Measurements from ENCODE around the gene BLTP1. TPM values are rescaled to one million over a fixed set of nuclear protein-coding genes. Genes with fewer than 3 reads are reported as not detected.
"Not testable (repeated sequence)": the region's sequence is repeated elsewhere in the genome, so short reads cannot be mapped to it uniquely, and the experiment has no call there.

Gene BLTP1, protein sequence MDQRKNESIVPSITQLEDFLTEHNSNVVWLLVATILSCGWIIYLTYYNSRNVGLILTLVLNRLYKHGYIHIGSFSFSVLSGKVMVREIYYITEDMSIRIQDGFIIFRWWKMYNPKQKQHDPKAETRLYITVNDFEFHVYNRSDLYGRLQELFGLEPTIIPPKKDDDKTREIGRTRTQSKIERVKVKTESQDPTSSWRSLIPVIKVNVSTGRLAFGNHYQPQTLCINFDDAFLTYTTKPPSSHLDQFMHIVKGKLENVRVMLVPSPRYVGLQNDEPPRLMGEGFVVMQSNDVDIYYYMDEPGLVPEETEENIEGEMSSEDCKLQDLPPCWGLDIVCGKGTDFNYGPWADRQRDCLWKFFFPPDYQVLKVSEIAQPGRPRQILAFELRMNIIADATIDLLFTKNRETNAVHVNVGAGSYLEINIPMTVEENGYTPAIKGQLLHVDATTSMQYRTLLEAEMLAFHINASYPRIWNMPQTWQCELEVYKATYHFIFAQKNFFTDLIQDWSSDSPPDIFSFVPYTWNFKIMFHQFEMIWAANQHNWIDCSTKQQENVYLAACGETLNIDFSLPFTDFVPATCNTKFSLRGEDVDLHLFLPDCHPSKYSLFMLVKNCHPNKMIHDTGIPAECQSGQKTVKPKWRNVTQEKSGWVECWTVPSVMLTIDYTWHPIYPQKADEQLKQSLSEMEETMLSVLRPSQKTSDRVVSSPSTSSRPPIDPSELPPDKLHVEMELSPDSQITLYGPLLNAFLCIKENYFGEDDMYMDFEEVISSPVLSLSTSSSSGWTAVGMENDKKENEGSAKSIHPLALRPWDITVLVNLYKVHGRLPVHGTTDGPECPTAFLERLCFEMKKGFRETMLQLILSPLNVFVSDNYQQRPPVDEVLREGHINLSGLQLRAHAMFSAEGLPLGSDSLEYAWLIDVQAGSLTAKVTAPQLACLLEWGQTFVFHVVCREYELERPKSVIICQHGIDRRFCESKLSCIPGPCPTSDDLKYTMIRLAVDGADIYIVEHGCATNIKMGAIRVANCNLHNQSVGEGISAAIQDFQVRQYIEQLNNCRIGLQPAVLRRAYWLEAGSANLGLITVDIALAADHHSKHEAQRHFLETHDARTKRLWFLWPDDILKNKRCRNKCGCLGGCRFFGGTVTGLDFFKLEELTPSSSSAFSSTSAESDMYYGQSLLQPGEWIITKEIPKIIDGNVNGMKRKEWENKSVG (N-terminal part only)
- 21.5 and 29.5 TPM in 2 replicates for total RNA-seq (2014; rRNA removed; shearing (Covaris generic))

DNA sequence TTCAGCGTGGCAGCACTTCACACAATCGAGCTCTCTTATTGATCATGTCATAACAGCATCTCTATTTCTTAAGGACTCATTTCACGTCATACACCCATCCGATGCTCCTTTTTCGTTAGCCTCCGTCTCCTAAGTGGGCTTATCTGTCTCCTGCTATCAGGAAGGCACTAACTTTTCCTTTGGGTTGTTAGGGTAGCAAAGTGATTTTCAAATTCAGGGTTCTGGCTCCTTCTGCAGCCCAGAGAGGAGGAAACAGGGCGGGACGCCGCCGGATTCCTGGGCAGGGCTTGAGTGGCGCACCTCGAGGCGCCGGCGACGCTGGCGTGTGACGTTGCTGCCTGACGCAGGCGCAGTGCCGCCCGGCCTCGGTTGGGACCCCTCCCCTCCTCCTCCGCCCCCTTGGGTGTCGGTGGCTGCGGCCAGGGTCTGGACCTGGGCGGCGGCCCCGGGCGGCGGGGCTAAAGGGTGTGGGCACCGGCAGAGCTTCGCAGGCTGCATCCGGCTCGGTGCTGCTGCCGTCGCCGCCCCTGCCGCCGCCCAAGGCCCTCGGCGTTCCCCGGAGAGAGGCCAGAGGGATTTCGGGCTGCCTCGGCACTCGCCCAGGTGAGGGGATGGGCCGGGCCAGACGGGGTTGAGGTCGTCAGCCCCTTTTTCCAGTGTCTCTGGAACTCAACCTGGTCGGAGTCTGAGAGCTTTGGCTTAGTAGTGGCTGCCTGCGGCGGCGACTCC is at the start of gene BLTP1:
Gene BLTP1 (plus strand): TSS at position 350 of the 729 bp plus-strand sequence. CDS start 18,317 bp downstream, outside the sequence.
- Histone ChIP-seq H3K4me3 (ENCODE audit: insufficient read depth, low read depth, low read length) (peak within 1 kb of the TSS; percentile 87), H3K36me3 (replicated peaks; ENCODE audit: control insufficient read depth, insufficient read depth, low read length) (no peaks in the 10 kb centered on the region), H3K27me3 (ENCODE audit: control insufficient read depth, insufficient read depth, low read length) (no peaks in the 10 kb centered on the region)
- peak; percentile 95 for DNase-seq

DNA sequence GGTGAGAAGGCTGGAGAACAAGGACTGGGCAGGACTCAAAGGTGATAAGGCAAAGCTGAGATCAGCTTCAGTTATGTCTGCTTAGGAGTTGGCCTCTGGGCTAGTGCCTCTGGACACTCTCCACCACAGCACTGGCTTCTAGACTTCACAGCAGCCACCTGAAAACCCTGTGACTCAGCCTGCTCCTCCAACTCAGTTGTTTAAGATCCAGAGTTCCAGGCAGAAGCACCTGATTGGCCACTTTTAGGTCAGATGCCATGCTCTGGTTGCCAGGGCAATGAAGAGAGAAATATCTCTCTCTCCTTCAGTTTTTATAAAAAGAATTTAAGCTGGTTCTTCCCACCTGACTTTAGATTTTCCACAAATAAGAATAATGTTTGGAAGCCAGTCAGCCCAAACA is 47.9 kb upstream of the BLTP1 start:
- no peak for DNase-seq
- H3K27me3 ChIP-seq (ENCODE audit: control insufficient read depth, insufficient read depth, low read length): no peaks in the 10 kb centered on the region; the same call in 1 of the 2 replicates
- no peak overlapping the region for H3K4me3 ChIP-seq (ENCODE audit: insufficient read depth, low read depth, low read length)
- H3K36me3 ChIP-seq (replicated peaks; ENCODE audit: control insufficient read depth, insufficient read depth, low read length): no peaks in the 10 kb centered on the region

DNA sequence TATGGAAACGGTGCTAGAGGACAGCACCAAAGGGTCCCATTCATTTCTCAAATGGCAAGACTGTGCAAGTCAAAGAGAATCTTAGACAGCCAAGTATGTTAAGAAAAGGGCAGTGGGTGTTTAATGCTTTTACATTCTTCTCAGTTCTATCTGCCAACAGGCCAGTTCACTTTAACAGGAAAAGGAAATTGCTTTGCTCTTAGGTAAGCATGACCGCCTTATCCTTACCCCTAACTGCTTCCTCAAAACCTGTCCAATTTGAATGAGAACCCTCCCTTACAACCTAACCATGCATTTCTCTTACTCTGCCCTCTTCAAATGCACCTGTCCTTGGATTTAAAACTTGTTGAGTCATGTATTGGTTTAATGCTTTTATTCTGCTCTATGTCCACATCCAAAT is 44.5 kb upstream of the BLTP1 start:
- DNase-seq: no peak
- Histone ChIP-seq H3K27me3 (ENCODE audit: control insufficient read depth, insufficient read depth, low read length) (no peaks in the 10 kb centered on the region), H3K36me3 (replicated peaks; ENCODE audit: control insufficient read depth, insufficient read depth, low read length) (no peaks in the 10 kb centered on the region), H3K4me3 (ENCODE audit: insufficient read depth, low read depth, low read length) (no peak overlapping the region)

DNA sequence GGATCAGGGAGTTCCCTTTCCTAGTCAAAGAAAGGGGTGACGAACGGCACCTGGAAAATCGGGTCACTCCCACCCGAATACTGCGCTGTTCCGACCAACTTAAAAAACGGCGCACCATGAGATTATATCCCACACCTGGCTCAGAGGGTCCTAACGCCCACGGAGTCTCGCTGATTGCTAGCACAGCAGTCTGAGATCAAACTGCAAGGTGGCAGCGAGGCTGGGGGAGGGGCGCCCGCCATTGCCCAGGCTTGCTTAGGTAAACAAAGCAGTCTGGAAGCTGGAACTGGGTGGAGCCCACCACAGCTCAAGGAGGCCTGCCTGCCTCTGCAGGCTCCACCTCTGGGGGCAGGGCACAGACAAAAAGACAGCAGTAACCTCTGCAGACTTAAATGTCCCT is 41.8 kb upstream of the BLTP1 start:
- DNase-seq; H3K27me3 ChIP-seq (ENCODE audit: control insufficient read depth, insufficient read depth, low read length); H3K4me3 ChIP-seq (ENCODE audit: insufficient read depth, low read depth, low read length); H3K36me3 ChIP-seq (replicated peaks; ENCODE audit: control insufficient read depth, insufficient read depth, low read length): not testable (repeated sequence)

DNA sequence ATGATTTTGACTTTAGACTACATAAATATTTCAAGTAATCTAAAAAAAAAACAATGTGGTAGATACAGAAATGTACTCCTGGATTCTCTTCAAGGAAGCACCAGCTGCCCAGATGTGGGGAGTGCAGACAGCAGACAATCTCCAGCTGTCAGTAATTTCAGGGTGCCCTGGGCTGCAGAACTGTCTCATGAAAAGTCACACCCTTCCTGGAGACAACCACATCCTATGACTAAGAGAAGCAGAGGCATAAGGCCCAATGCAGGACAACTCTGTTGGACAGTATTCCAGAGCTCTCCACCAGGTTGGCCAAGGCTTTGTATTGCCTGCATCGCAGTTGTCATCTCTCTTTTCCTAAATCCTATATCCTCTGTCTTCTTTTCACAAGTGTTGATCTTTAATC is 34.4 kb upstream of the BLTP1 start:
- Histone ChIP-seq H3K27me3 (ENCODE audit: control insufficient read depth, insufficient read depth, low read length) (no peaks in the 10 kb centered on the region), H3K4me3 (ENCODE audit: insufficient read depth, low read depth, low read length) (no peak overlapping the region), H3K36me3 (replicated peaks; ENCODE audit: control insufficient read depth, insufficient read depth, low read length) (no peaks in the 10 kb centered on the region)
- no peak for DNase-seq

DNA sequence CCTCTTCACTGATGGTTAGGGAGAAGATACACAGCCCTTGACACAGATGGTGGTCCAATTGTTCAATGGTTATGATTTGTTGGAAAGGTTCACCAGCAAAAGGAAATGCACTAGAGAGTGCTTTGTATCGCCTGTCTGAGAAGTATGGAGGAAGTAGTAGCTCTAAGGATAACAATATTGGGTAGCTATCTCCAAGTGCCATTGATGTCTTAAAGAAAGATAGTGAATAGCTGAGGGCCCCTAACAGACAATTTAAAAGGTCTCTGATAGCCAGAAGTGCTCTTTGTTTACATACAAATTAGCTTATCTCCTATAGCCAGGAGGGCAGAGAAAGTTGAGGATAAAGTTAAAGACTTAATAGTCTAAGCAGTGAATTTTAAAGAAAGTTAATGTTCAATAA is 33.9 kb upstream of the BLTP1 start:
- H3K4me3 ChIP-seq (ENCODE audit: insufficient read depth, low read depth, low read length): no peak overlapping the region
- no peaks in the 10 kb centered on the region for H3K27me3 ChIP-seq (ENCODE audit: control insufficient read depth, insufficient read depth, low read length)
- H3K36me3 ChIP-seq (replicated peaks; ENCODE audit: control insufficient read depth, insufficient read depth, low read length): no peaks in the 10 kb centered on the region
- no peak for DNase-seq

DNA sequence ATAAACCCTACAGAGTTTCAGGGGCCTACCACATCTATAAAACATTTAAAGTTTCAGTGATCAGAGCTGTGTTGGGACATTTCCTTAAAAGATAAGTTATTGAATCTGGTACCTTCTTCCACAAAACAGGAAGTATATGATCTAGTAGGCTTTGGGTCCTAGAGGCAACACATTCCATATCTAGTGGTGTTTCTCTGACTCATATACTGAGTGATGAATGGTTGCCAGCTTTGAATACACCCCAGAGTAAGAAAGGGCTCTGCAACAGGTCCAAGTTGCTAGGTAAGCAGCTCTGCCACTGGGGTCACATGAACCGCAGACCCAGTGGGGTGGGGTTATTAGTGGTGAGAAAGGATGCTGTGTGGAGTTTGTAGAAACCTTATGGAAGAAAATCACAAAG is 32.4 kb upstream of the BLTP1 start:
- H3K4me3 ChIP-seq (ENCODE audit: insufficient read depth, low read depth, low read length): no peak overlapping the region
- H3K27me3 ChIP-seq (ENCODE audit: control insufficient read depth, insufficient read depth, low read length): no peaks in the 10 kb centered on the region
- no peak for DNase-seq
- no peaks in the 10 kb centered on the region for H3K36me3 ChIP-seq (replicated peaks; ENCODE audit: control insufficient read depth, insufficient read depth, low read length)

DNA sequence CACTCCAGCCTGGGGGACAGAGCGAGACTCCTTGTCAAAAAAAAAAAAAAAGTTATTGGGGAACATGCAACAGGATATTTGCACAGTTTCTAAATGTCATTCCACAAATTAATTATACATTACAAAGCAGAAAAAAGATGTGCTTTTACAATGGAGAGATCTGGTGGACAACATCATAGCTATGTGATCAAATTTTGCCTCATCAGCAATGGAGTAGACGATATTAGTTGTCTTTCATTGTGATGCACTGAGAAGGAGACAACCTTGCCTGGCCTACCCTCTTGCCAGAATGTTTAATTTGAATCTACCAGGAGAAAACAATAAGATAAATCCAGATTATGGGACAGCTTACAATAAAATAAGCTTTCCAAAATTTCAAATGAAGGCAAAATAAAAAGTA is 30.5 kb upstream of the BLTP1 start:
- Histone ChIP-seq H3K4me3 (ENCODE audit: insufficient read depth, low read depth, low read length) (no peak overlapping the region), H3K36me3 (replicated peaks; ENCODE audit: control insufficient read depth, insufficient read depth, low read length) (no peaks in the 10 kb centered on the region), H3K27me3 (ENCODE audit: control insufficient read depth, insufficient read depth, low read length) (no peaks in the 10 kb centered on the region)
- DNase-seq: no peak

DNA sequence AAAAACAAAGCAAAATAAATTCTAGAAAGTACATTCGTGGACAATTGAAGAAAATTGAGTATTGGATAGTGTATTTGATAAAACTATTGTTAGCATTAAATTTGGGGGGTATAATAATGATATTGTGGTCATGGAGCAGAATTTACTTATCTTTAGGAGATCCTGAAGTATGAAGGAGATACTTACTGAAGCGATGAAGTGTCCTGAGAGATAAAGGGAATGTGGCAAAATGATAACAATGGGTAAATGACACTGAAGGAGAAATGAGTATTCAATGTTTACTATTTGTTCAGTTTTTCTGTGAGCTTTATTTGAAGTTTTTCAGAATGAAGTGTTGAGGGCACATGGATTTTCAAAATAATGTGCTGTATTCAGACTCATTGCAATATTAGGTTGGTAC is 30.0 kb upstream of the BLTP1 start:
- Histone ChIP-seq H3K4me3 (ENCODE audit: insufficient read depth, low read depth, low read length) (no peak overlapping the region), H3K36me3 (replicated peaks; ENCODE audit: control insufficient read depth, insufficient read depth, low read length) (no peaks in the 10 kb centered on the region), H3K27me3 (ENCODE audit: control insufficient read depth, insufficient read depth, low read length) (no peaks in the 10 kb centered on the region)
- no peak for DNase-seq

DNA sequence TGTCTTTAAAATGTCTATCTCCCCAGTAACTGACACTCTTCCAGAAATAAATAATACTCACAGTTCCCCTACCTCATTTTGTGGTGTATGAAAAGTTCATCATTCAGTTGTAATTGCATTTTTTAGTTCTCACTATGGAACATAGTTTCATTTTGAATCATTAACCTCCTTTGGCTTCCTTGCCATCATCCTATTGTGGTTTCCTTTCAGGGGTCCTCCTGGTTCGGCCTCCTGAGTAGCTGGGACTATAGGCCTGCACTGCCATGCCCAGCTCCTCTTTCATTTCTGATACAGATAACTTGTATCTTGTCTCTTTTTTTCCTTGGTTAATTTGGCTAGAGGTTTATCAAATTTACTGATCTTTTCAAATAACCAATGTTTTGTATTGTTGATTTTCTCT is 23.1 kb upstream of the BLTP1 start:
- DNase-seq: no peak
- Histone ChIP-seq H3K36me3 (replicated peaks; ENCODE audit: control insufficient read depth, insufficient read depth, low read length) (no peaks in the 10 kb centered on the region), H3K4me3 (ENCODE audit: insufficient read depth, low read depth, low read length) (no peak overlapping the region), H3K27me3 (ENCODE audit: control insufficient read depth, insufficient read depth, low read length) (no peaks in the 10 kb centered on the region)

DNA sequence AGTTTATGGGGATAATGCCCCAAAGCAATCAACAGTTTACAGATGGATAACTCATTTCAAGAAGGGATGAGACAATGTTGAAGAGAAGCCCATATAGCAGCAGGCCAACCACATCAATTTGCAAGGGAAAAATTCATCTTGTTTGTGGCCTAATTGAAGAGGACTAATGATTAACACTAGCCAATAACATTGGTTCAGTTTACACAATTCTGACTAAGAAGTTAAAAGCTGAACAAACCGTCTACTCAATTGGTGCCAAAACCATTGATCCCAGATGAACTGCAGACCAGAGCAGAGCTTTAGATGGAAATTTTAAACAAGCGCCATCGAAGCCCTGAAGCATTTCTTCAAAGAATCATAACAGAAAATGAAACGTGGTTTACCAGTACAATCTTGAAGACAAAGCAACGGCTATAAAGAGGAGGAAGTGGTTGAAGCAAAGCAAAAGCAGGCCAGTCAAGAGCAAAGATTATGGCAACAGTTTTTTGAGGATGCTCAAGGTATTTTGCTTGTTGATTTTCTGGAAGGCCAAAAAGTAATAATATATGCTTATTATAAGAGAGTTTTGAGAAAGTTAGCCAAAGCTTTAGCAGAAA is 20.5 kb upstream of the BLTP1 start:
- no peak overlapping the region for H3K4me3 ChIP-seq (ENCODE audit: insufficient read depth, low read depth, low read length)
- H3K27me3 ChIP-seq (ENCODE audit: control insufficient read depth, insufficient read depth, low read length): no peaks in the 10 kb centered on the region
- H3K36me3 ChIP-seq (replicated peaks; ENCODE audit: control insufficient read depth, insufficient read depth, low read length): no peaks in the 10 kb centered on the region
- no peak for DNase-seq

DNA sequence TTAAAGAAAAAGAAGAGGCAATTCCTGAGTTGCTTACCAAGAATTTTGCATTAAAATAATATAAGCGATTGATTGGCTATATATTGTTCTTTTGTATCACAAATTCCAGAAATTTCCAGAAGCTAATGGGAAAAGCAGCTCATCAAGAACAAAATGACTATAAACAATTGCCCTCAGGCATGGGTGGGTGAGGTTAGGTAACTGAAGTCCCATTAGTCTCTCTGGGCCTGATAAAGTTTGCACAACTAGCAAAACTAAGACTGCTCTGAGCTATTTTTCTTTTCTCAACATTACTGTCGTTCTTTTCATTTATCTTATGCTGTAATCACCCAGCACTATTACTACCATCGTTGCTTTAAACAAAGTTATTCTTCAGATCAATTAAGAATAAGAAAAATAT is 19.2 kb upstream of the BLTP1 start:
- Histone ChIP-seq H3K36me3 (replicated peaks; ENCODE audit: control insufficient read depth, insufficient read depth, low read length) (no peaks in the 10 kb centered on the region), H3K4me3 (ENCODE audit: insufficient read depth, low read depth, low read length) (no peak overlapping the region), H3K27me3 (ENCODE audit: control insufficient read depth, insufficient read depth, low read length) (no peaks in the 10 kb centered on the region)
- DNase-seq: no peak

DNA sequence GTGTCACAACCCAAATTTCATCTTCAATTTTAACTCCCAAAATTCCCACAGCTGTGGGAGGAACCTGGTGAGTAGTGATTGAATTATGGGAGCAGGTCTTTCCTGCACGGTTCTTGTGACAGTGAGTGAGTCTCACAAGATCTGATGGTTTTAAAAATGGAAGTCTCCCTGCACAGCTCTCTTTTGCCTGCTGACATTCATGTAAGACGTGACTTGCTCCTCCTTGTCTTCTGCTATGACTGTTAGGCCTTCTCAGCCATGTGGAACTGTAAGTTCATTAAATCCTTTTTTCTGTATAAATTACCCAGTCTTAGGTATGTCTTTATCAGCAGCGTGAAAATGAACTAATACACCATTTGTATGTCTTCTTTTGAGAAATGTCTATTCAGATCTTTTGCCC is 13.0 kb upstream of the BLTP1 start:
- DNase-seq: no peak
- H3K36me3 ChIP-seq (replicated peaks; ENCODE audit: control insufficient read depth, insufficient read depth, low read length): no peaks in the 10 kb centered on the region
- H3K4me3 ChIP-seq (ENCODE audit: insufficient read depth, low read depth, low read length): no peak overlapping the region
- H3K27me3 ChIP-seq (ENCODE audit: control insufficient read depth, insufficient read depth, low read length): no peaks in the 10 kb centered on the region

DNA sequence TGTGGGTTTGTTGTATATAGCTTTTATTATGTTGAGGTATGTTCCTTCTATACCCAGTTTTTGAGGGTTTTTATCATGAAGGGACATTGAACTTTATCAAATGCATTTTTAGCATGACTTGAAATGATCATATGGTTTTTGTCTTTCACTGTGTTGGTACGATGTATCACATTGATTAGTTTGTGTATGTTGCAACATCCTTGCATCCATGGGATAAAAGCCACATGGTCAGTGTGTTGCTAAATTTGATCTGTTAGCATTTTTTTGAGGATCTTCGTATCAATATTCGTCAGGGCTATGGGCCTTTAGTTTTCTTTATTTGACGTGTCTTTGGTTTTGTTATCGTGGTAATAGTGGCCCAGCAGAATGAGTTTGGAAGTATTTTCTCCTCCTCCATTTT is 11.3 kb upstream of the BLTP1 start:
- Histone ChIP-seq H3K27me3 (ENCODE audit: control insufficient read depth, insufficient read depth, low read length) (no peaks in the 10 kb centered on the region), H3K36me3 (replicated peaks; ENCODE audit: control insufficient read depth, insufficient read depth, low read length) (no peaks in the 10 kb centered on the region), H3K4me3 (ENCODE audit: insufficient read depth, low read depth, low read length) (no peak overlapping the region)
- DNase-seq: no peak
